ENCODE results near the gene ZCCHC14. TPM values are rescaled to one million over a fixed set of nuclear protein-coding genes. Genes with fewer than 3 reads are reported as not detected.

The ZCCHC14 gene
- total and polyA plus RNA-seq, 2 of the 13 experiments (the other 11 are each of a cell fraction or from before 2014, with no cell fraction given) = 12.4 to 12.5 TPM

GRCh38 chr16:87484487-87485331, 8.1 kb downstream of the ZCCHC14 start (continued):
- TF ChIP-seq TBX2 (CRISPR knock-in tag; IDR thresholded peaks at IDR 0.05; ENCODE audit: borderline replicate concordance) (no peak), JUN (CRISPR knock-in tag; IDR thresholded peaks at IDR 0.05) (no peak), IRX3 (CRISPR knock-in tag; IDR thresholded peaks at IDR 0.05; ENCODE audit: borderline replicate concordance, low read depth) (no peak), ZNF879 (CRISPR knock-in tag; IDR thresholded peaks at IDR 0.05) (no peak), NR2F1 (CRISPR knock-in tag; IDR thresholded peaks at IDR 0.05) (peak; percentile 52 to 59; a peak in 3 of 4 replicates), SOX5 (CRISPR knock-in tag; IDR thresholded peaks at IDR 0.05; ENCODE audit: borderline replicate concordance) (peak; percentile 59; the same call in 1 of the 2 replicates), ZNF710 (CRISPR knock-in tag; IDR thresholded peaks at IDR 0.05; ENCODE audit: borderline replicate concordance) (no peak), PAXIP1 (CRISPR knock-in tag; conservative IDR thresholded peaks at IDR 0.05) (peak; percentile 69), GATAD2A (CRISPR knock-in tag; IDR thresholded peaks at IDR 0.05) (peak; percentile 11; the same call in 1 of the 2 replicates), ZFX (CRISPR knock-in tag; IDR thresholded peaks at IDR 0.05; ENCODE audit: low read depth) (0 out of 2 replicates have a peak, but pooled peaks have one; percentile 17), JUNB (CRISPR knock-in tag; IDR thresholded peaks at IDR 0.05; ENCODE audit: borderline replicate concordance) (no peak), FOXK1 (CRISPR knock-in tag; IDR thresholded peaks at IDR 0.05; ENCODE audit: borderline replicate concordance, low read depth) (peak; percentile 46; the same call in 1 of the 2 replicates), ZFP1 (CRISPR knock-in tag; IDR thresholded peaks at IDR 0.05) (no peak), FIP1L1 (IDR thresholded peaks at IDR 0.05; ENCODE audit: borderline replicate concordance, insufficient read depth, low read depth, low read length) (no peak), ZNF646 (CRISPR knock-in tag; IDR thresholded peaks at IDR 0.05) (no peak), ZNF430 (CRISPR knock-in tag; IDR thresholded peaks at IDR 0.05) (no peak), MBNL3 (CRISPR knock-in tag; conservative IDR thresholded peaks at IDR 0.05) (no peak)

Measured in HepG2 (cell line).